ENCODE results near the gene OR13C8.
"Not testable (repeated sequence)": the region's sequence is repeated elsewhere in the genome, so short reads cannot be mapped to it uniquely, and the experiment has no call there.

Gene OR13C8

DNA sequence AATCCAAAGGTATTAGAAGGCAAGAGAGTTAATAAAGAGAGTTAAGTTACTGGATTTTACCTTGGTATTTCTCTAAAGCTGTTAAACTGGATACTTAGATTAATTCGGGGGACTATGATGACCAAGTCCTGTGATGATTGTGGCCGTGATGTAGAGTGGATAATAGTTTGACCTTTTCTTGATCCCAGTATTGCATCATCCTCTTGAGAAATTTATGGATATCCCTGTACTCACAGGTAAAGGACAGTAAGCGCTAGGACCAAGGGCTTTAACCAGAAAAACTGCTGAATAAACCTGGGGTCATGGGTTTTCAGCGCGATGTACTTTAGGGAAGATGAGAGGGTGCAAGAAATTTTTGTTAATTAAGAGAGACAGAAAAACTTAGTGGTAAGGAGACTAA lies 8.3 kb downstream of the OR13C8 start:
- H3K27me3 ChIP-seq (ENCODE audit: insufficient read depth, low read length) = no peaks in the 10 kb centered on the region
- no peaks in the 10 kb centered on the region for H3K9me3 ChIP-seq (ENCODE audit: insufficient read depth, low read depth, low read length)
- no peaks in the 10 kb centered on the region for H3K36me3 ChIP-seq (ENCODE audit: insufficient read depth, low read depth, low read length)
- H3K4me1 ChIP-seq (ENCODE audit: insufficient read depth, low read length) = no peaks in the 10 kb centered on the region
- no peak overlapping the region for H3K27ac ChIP-seq (ENCODE audit: low read length)
- no peak overlapping the region for H3K4me3 ChIP-seq (ENCODE audit: low read length)
- H3K9ac ChIP-seq (ENCODE audit: low read depth, low read length) = no peak overlapping the region

DNA sequence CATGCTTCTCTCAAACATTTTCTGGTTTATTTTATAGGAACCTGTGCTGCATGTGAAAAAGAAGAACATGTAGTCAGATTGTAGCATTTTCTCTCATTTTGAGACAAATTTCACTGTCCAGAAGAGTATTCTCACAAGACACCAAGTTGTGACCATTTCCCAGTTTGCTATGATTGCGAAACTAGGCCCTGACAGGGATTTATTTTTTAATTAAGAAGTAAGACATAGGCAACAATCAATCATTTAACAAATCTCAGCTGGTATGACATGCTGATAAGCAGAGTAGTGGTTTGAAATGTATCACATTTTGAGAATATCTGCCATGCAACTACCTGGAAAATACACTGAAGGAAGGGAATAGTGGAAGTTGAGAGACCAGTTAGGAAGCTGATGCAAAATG lies 11.6 kb downstream of the OR13C8 start:
- H3K27me3 ChIP-seq (ENCODE audit: insufficient read depth, low read length) = no peaks in the 10 kb centered on the region
- no peak overlapping the region for H3K27ac ChIP-seq (ENCODE audit: low read length)
- H3K4me1 ChIP-seq (ENCODE audit: insufficient read depth, low read length) = no peaks in the 10 kb centered on the region
- no peaks in the 10 kb centered on the region for H3K9me3 ChIP-seq (ENCODE audit: insufficient read depth, low read depth, low read length)
- no peak overlapping the region for H3K4me3 ChIP-seq (ENCODE audit: low read length)
- no peaks in the 10 kb centered on the region for H3K36me3 ChIP-seq (ENCODE audit: insufficient read depth, low read depth, low read length)
- no peak overlapping the region for H3K9ac ChIP-seq (ENCODE audit: low read depth, low read length)

DNA sequence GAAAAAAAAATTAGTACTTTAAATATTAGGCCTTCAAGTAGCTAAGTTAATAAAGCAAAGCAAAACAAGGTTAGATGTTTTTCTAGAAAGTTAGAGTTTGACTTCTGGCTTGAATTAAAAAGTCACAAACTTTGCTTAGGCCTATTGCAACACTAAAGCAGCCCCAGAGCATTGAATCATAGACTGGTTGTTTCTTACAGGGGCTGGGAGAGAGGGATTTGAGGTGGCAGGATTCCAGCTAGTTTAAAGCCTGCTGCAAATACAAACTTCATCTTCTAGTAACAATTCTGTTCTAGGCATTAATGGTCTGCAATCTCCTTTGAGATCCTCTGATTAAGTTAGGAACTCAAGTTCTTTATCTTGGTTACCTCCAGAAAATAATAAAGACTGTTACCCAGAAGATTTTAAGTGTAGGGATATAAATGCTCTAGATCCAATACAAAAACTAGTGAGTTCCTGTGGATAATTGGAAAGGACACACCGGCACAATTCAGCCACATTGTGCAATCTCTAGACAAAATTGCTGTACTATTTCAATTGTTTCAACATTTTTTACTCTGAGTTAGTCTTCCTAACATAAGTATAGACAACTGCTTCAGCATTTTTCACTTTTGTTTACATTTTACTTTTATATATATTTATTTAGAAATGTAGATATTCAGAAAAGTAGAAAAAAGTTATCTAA lies 17.7 kb downstream of the OR13C8 start:
- no peaks in the 10 kb centered on the region for H3K9me3 ChIP-seq (ENCODE audit: insufficient read depth, low read depth, low read length)
- H3K36me3 ChIP-seq (ENCODE audit: insufficient read depth, low read depth, low read length) = no peaks in the 10 kb centered on the region
- H3K4me1 ChIP-seq (ENCODE audit: insufficient read depth, low read length) = no peaks in the 10 kb centered on the region
- H3K27me3 ChIP-seq (ENCODE audit: insufficient read depth, low read length) = no peaks in the 10 kb centered on the region
- H3K4me3 ChIP-seq (ENCODE audit: low read length) = no peak overlapping the region
- no peak overlapping the region for H3K9ac ChIP-seq (ENCODE audit: low read depth, low read length)
- no peak overlapping the region for H3K27ac ChIP-seq (ENCODE audit: low read length)

DNA sequence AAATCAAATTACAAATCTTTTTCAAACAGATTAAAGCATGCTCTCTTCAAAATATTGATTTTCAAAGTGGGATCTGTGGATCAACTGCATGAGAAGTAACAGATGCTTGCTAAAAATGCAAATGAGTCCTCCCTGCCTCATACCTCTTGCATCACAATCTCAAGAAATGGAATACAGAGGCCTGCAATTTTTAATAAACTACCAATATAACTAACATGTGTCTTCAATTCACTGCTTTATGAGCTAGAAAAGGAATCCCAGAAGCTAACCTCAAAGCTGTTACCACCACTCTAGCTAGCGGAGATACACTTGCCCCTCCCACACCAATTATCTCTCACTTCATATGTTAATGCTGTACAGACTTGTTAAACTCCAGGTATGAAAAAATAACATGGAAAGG lies 20.7 kb downstream of the OR13C8 start:
- Histone ChIP-seq H3K9me3 (ENCODE audit: insufficient read depth, low read depth, low read length) (no peaks in the 10 kb centered on the region; the same call in 1 of the 2 replicates), H3K4me3 (ENCODE audit: low read length) (no peak overlapping the region), H3K27me3 (ENCODE audit: insufficient read depth, low read length) (no peaks in the 10 kb centered on the region), H3K9ac (ENCODE audit: low read depth, low read length) (no peak overlapping the region), H3K36me3 (ENCODE audit: insufficient read depth, low read depth, low read length) (no peaks in the 10 kb centered on the region), H3K27ac (ENCODE audit: low read length) (no peak overlapping the region), H3K4me1 (ENCODE audit: insufficient read depth, low read length) (no peaks in the 10 kb centered on the region)

DNA sequence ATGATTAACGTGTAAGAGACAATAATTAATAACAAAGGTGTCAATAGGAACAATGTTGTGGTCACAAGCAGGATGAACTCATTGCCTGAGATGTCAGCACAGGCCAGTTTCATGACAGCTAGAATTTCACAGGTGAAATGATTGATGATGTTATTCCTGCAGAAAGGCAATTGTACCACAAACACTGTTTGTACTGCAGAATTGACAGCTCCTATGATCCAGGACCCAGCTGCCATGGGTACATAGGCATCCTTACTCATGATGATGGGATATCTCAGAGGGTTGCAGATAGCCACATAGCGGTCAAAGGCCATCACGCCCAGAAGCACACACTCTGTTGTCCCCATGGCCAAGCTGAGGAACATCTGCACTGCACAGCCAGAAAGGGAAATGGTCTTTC lies 29.8 kb downstream of the OR13C8 start:
- H3K27ac ChIP-seq (ENCODE audit: low read length); H3K9me3 ChIP-seq (ENCODE audit: insufficient read depth, low read depth, low read length); H3K4me1 ChIP-seq (ENCODE audit: insufficient read depth, low read length); H3K9ac ChIP-seq (ENCODE audit: low read depth, low read length); H3K27me3 ChIP-seq (ENCODE audit: insufficient read depth, low read length); H3K4me3 ChIP-seq (ENCODE audit: low read length); H3K36me3 ChIP-seq (ENCODE audit: insufficient read depth, low read depth, low read length): not testable (repeated sequence)

DNA sequence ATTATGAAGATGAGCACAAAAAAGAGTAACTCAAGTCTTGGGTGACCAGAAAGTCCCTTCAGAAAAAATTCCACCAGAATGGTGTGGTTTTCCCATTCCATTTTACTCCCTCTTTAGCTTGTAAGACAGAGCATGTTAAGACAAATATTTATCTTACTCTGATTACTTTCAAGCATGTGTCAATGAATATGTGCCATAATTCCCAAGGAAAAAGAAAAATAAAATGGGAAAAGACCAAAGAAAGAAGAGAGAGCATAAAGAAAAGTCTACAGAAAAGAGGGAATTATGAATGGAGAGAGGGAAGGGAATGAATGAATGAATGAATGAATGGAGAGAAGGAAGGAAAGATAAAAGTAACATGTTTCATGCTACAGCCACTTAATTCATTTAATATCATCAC lies 30.3 kb downstream of the OR13C8 start, which contains the start of gene OR13C5:
Gene OR13C5, minus strand, starts transcription at position 101 of the 400 bp plus-strand sequence. Its CDS starts 0 bp downstream, at position 101.
- not testable (repeated sequence) for H3K27ac ChIP-seq (ENCODE audit: low read length); H3K4me1 ChIP-seq (ENCODE audit: insufficient read depth, low read length); H3K4me3 ChIP-seq (ENCODE audit: low read length); H3K9me3 ChIP-seq (ENCODE audit: insufficient read depth, low read depth, low read length); H3K27me3 ChIP-seq (ENCODE audit: insufficient read depth, low read length); H3K9ac ChIP-seq (ENCODE audit: low read depth, low read length); H3K36me3 ChIP-seq (ENCODE audit: insufficient read depth, low read depth, low read length)

DNA sequence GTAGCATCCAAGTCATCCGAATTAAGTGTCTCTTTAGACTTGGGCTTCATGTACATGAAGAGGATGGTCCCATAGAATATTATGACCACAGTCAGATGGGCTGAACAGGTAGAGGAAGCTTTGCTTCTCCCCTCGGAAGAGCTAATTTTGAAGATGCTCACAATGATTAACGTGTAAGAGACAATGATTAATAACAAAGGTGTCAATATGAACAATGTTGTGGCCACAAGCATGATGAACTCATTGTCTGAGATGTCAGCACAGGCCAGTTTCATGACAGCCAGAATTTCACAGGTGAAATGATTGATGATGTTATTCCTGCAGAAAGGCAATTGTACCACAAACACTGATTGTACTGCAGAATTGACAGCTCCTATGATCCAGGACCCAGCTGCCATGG lies 35.8 kb downstream of the OR13C8 start:
- Histone ChIP-seq H3K27ac (ENCODE audit: low read length) (no peak overlapping the region), H3K36me3 (ENCODE audit: insufficient read depth, low read depth, low read length) (no peaks in the 10 kb centered on the region), H3K4me1 (ENCODE audit: insufficient read depth, low read length) (no peaks in the 10 kb centered on the region), H3K27me3 (ENCODE audit: insufficient read depth, low read length) (no peaks in the 10 kb centered on the region), H3K4me3 (ENCODE audit: low read length) (no peak overlapping the region), H3K9me3 (ENCODE audit: insufficient read depth, low read depth, low read length) (no peaks in the 10 kb centered on the region), H3K9ac (ENCODE audit: low read depth, low read length) (no peak overlapping the region)

DNA sequence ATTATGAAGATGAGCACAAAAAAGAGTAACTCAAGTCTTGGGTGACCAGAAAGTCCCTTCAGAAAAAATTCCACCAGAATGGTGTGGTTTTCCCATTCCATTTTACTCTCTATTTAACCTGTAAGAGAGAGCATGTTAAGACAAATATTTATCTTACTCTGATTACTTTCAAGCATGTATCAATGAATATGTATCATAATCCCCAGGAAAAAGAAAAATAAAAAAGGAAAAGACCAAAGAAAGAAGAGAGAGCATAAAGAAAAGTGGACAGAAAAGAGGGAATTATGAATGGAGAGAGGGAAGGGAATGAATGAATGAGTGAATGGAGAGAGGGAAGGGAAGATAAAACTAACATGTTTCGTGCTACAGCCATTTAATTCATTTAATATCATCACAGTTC lies 36.6 kb downstream of the OR13C8 start, which contains the start of gene OR13C2:
Gene OR13C2, minus strand, starts transcription at position 101 of the 400 bp plus-strand sequence. Its CDS starts 0 bp downstream, at position 101.
- not testable (repeated sequence) for H3K27ac ChIP-seq (ENCODE audit: low read length); H3K9me3 ChIP-seq (ENCODE audit: insufficient read depth, low read depth, low read length); H3K9ac ChIP-seq (ENCODE audit: low read depth, low read length); H3K36me3 ChIP-seq (ENCODE audit: insufficient read depth, low read depth, low read length); H3K4me1 ChIP-seq (ENCODE audit: insufficient read depth, low read length); H3K27me3 ChIP-seq (ENCODE audit: insufficient read depth, low read length); H3K4me3 ChIP-seq (ENCODE audit: low read length)

DNA sequence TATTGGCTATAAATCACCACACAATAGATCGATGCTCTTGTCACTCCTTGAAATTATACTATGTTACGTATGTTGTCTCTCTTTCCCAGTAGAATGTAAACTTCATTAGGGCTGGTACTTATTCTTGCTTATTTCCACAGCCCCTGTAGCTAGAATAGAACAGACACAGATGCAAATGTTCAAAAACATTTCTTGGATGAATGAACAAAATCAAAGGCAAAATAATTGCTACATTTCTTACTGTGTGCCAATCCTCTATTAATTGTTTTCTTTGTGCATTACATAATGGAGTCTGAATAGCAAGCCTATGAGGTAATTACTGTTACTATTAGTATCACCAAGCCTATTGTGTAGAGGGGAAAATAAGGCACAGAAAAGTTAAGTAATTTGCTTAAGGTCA lies 37.2 kb downstream of the OR13C8 start:
- H3K36me3 ChIP-seq (ENCODE audit: insufficient read depth, low read depth, low read length) = no peaks in the 10 kb centered on the region
- H3K9ac ChIP-seq (ENCODE audit: low read depth, low read length) = no peak overlapping the region
- no peaks in the 10 kb centered on the region for H3K9me3 ChIP-seq (ENCODE audit: insufficient read depth, low read depth, low read length)
- no peaks in the 10 kb centered on the region for H3K27me3 ChIP-seq (ENCODE audit: insufficient read depth, low read length)
- no peaks in the 10 kb centered on the region for H3K4me1 ChIP-seq (ENCODE audit: insufficient read depth, low read length)
- no peak overlapping the region for H3K4me3 ChIP-seq (ENCODE audit: low read length)
- no peak overlapping the region for H3K27ac ChIP-seq (ENCODE audit: low read length)

DNA sequence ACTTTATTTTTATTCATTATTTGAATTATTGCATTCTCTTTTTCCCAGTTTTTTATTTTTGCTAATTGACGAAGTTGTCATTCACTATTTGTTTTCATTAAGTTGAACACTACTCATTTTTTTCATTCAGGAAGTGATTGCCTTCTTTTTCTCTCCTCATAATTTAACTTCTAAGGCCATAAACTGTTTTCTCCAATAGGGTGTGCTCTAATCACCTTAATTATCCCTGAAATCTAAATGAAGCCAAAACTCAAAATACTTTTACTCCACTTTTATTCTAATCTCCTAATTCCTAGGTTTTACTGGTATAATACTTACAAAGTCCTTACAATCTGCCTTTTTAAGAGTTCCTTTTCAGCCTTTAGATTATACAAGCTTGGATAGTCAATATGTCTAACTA lies 39.4 kb downstream of the OR13C8 start:
- Histone ChIP-seq H3K36me3 (ENCODE audit: insufficient read depth, low read depth, low read length) (no peaks in the 10 kb centered on the region), H3K27me3 (ENCODE audit: insufficient read depth, low read length) (no peaks in the 10 kb centered on the region), H3K9ac (ENCODE audit: low read depth, low read length) (no peak overlapping the region), H3K27ac (ENCODE audit: low read length) (no peak overlapping the region), H3K4me3 (ENCODE audit: low read length) (no peak overlapping the region), H3K9me3 (ENCODE audit: insufficient read depth, low read depth, low read length) (no peaks in the 10 kb centered on the region), H3K4me1 (ENCODE audit: insufficient read depth, low read length) (no peaks in the 10 kb centered on the region)

DNA sequence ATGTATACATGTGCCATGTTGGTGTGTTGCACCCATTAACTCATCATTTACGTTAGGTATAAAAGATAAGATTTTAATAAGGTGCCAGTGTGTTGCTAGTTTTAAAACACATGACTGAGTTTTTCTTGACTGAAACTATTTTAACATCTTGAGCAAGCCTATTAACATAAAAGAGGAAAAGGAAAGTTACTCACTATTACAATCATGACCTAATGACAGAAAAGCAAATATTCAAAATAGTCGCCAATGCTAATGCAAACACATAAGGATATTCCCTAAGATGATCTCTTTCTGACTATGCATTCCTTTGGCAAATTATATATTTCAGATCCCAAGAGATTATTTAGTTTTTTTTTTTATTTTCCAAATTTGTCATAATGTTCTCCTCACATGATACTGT lies 42.2 kb downstream of the OR13C8 start:
- no peaks in the 10 kb centered on the region for H3K27me3 ChIP-seq (ENCODE audit: insufficient read depth, low read length)
- no peaks in the 10 kb centered on the region for H3K4me1 ChIP-seq (ENCODE audit: insufficient read depth, low read length)
- no peaks in the 10 kb centered on the region for H3K36me3 ChIP-seq (ENCODE audit: insufficient read depth, low read depth, low read length)
- no peak overlapping the region for H3K4me3 ChIP-seq (ENCODE audit: low read length)
- no peak overlapping the region for H3K9ac ChIP-seq (ENCODE audit: low read depth, low read length)
- no peaks in the 10 kb centered on the region for H3K9me3 ChIP-seq (ENCODE audit: insufficient read depth, low read depth, low read length)
- H3K27ac ChIP-seq (ENCODE audit: low read length) = no peak overlapping the region

DNA sequence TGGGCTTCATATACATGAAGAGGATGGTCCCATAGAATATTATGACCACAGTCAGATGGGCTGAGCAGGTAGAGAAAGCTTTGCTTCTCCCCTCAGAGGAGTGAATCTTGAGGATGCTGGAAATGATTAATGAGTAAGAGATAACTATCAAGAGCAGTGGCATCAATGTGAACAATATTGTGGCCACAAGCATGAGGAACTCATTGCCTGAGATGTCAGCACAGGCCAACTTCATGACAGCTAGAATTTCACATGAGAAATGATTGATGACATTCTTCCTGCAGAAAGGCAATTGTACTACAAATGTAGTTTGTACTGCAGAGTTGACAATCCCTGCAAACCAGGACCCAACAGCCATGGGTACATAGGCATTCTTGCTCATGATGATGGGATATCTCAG lies 48.5 kb downstream of the OR13C8 start:
- Histone ChIP-seq H3K36me3 (ENCODE audit: insufficient read depth, low read depth, low read length) (no peaks in the 10 kb centered on the region), H3K27ac (ENCODE audit: low read length) (no peak overlapping the region), H3K9ac (ENCODE audit: low read depth, low read length) (no peak overlapping the region), H3K4me3 (ENCODE audit: low read length) (no peak overlapping the region), H3K27me3 (ENCODE audit: insufficient read depth, low read length) (no peaks in the 10 kb centered on the region), H3K4me1 (ENCODE audit: insufficient read depth, low read length) (no peaks in the 10 kb centered on the region), H3K9me3 (ENCODE audit: insufficient read depth, low read depth, low read length) (no peaks in the 10 kb centered on the region)
